Measurements from ENCODE around the gene C9. TPM values are rescaled to one million over a fixed set of nuclear protein-coding genes. Genes with fewer than 3 reads are reported as not detected.
"Not testable (repeated sequence)": the region's sequence is repeated elsewhere in the genome, so short reads cannot be mapped to it uniquely, and the experiment has no call there.

C9 gene
- total RNA-seq, 6 donors from 2014 or later = 0.31 to 0.51 TPM; not detected in 4

GRCh38 chr5:39337252-39337915 is 26.9 kb downstream of the C9 start:
- Histone ChIP-seq H3K4me1 (no peaks in the 10 kb centered on the region), H3K27ac (no peak overlapping the region), H3K4me3 (no peak overlapping the region), H3K27me3 (no peaks in the 10 kb centered on the region), H3K36me3 (no peaks in the 10 kb centered on the region), H3K9me3 (no peaks in the 10 kb centered on the region)
- TF ChIP-seq CTCF (IDR thresholded peaks at IDR 0.05) (no peak), EP300 (IDR thresholded peaks at IDR 0.05) (no peak)
- no peak for ATAC-seq (ENCODE audit: low FRiP score in 2 of 2)
- 79 to 81% methylated on average over 1 of the region's 1 CpG for WGBS, 2 donors
- DNase-seq = no peak

- H3K9me3 ChIP-seq; H3K4me3 ChIP-seq; H3K4me1 ChIP-seq; H3K36me3 ChIP-seq; H3K27ac ChIP-seq; H3K27me3 ChIP-seq; ATAC-seq (ENCODE audit: low FRiP score in 2 of 2): not testable (repeated sequence)
- peak in 1 of 2 donors; percentile 62 for DNase-seq
- no CpG with 5 or more reads among the region's 27 CpGs for WGBS, 2 donors
Measured at GRCh38 chr5:39334296-39334695, 30.0 kb downstream of the C9 start.

- Histone ChIP-seq H3K27ac (no peak overlapping the region), H3K4me1 (no peaks in the 10 kb centered on the region), H3K4me3 (no peak overlapping the region), H3K27me3 (no peaks in the 10 kb centered on the region), H3K36me3 (no peaks in the 10 kb centered on the region), H3K9me3 (no peaks in the 10 kb centered on the region)
- WGBS, 2 donors = 96 to 100% methylated on average over 1 of the region's 1 CpG
- ATAC-seq (ENCODE audit: low FRiP score in 2 of 2) = no peak
- no peak for TF ChIP-seq EP300 (IDR thresholded peaks at IDR 0.05)
- no peak for DNase-seq
Measured at GRCh38 chr5:39333104-39333503, 31.2 kb downstream of the C9 start.

- H3K27ac ChIP-seq = no peak overlapping the region
- 76 to 82% methylated on average over 2 of the region's 2 CpGs for WGBS, 2 donors
- H3K4me1 ChIP-seq = no peaks in the 10 kb centered on the region
- ATAC-seq (ENCODE audit: low FRiP score in 2 of 2) = peak in 1 of 2 donors; percentile 66
- no peaks in the 10 kb centered on the region for H3K36me3 ChIP-seq
- no peaks in the 10 kb centered on the region for H3K27me3 ChIP-seq
- TF ChIP-seq POLR2A (IDR thresholded peaks at IDR 0.05) (no peak), POLR2AphosphoS5 (IDR thresholded peaks at IDR 0.05) (no peak), CTCF (IDR thresholded peaks at IDR 0.05) (no peak), EP300 (IDR thresholded peaks at IDR 0.05) (no peak)
- DNase-seq = no peak
- no peaks in the 10 kb centered on the region for H3K9me3 ChIP-seq
- H3K4me3 ChIP-seq = no peak overlapping the region
Measured at GRCh38 chr5:39331861-39332381, 32.4 kb downstream of the C9 start.

- Histone ChIP-seq H3K27me3 (no peaks in the 10 kb centered on the region), H3K4me3 (no peak overlapping the region), H3K4me1 (no peaks in the 10 kb centered on the region), H3K36me3 (no peaks in the 10 kb centered on the region), H3K27ac (no peak overlapping the region), H3K9me3 (no peaks in the 10 kb centered on the region)
- ATAC-seq (ENCODE audit: low FRiP score in 2 of 2) (no peak), DNase-seq (no peak)
- 88 to 96% methylated on average over 1 of the region's 1 CpG for WGBS, 2 donors
- TF ChIP-seq POLR2A (IDR thresholded peaks at IDR 0.05) (no peak), POLR2AphosphoS5 (IDR thresholded peaks at IDR 0.05) (no peak), EP300 (IDR thresholded peaks at IDR 0.05) (no peak), CTCF (IDR thresholded peaks at IDR 0.05) (no peak)
Measured at GRCh38 chr5:39328731-39329130, 35.6 kb downstream of the C9 start.

- TF ChIP-seq POLR2A (IDR thresholded peaks at IDR 0.05) (no peak), POLR2AphosphoS5 (IDR thresholded peaks at IDR 0.05) (no peak), EP300 (IDR thresholded peaks at IDR 0.05) (no peak), CTCF (IDR thresholded peaks at IDR 0.05) (no peak)
- Histone ChIP-seq H3K9me3 (peaks cover 0 to 3% (median 0%) of the 10 kb centered on the region in 4 donors), H3K36me3 (no peaks in the 10 kb centered on the region), H3K27ac (no peak overlapping the region), H3K4me3 (no peak overlapping the region), H3K27me3 (no peaks in the 10 kb centered on the region), H3K4me1 (no peaks in the 10 kb centered on the region)
- DNase-seq (no peak), ATAC-seq (ENCODE audit: low FRiP score in 2 of 2) (no peak)
- 81 to 86% methylated on average over 3 of the region's 3 CpGs for WGBS, 2 donors
Measured at GRCh38 chr5:39323542-39323941, 40.8 kb downstream of the C9 start.
